GM19240 (cell line): ENCODE data around the gene INPP5D.
"Not testable (repeated sequence)": the region's sequence is repeated elsewhere in the genome, so short reads cannot be mapped to it uniquely, and the experiment has no call there.

Source experiments
- DNase-seq: peaks from one replicate; pipeline ENCODE4 v3.0.0; 2011; ENCODE audit warnings: low spot score; ENCODE audit not compliant: insufficient read length

Gene INPP5D

GRCh38 chr2:233059797-233060500 lies at the start of gene INPP5D:
INPP5D (plus strand) TSS chr2:233060342; CDS start chr2:233060479, 137 bp downstream.
- peak; percentile 60 for DNase-seq

GRCh38 chr2:233010569-233011267 lies 49.4 kb upstream of the INPP5D start:
- DNase-seq, result no peak

- DNase-seq, result no peak
These were observed 48.9 kb upstream of the INPP5D start for GRCh38 chr2:233011268-233011650.

GRCh38 chr2:233011702-233012131 lies 48.4 kb upstream of the INPP5D start:
- DNase-seq, result no peak

- DNase-seq, result no peak
These were observed 47.7 kb upstream of the INPP5D start for GRCh38 chr2:233012301-233012971.

GRCh38 chr2:233013027-233013461 lies 47.1 kb upstream of the INPP5D start, which contains the start of gene NGEF:
NGEF (minus strand) TSS chr2:233013256; CDS start chr2:232974890, 38,366 bp downstream.
- DNase-seq, result no peak

GRCh38 chr2:233013650-233014049 lies 46.5 kb upstream of the INPP5D start:
- no peak for DNase-seq

- DNase-seq, result no peak
These were observed 45.0 kb upstream of the INPP5D start for GRCh38 chr2:233015019-233015645.

- DNase-seq, result no peak
These were observed 42.2 kb upstream of the INPP5D start for GRCh38 chr2:233017947-233018346.

GRCh38 chr2:233019610-233020009 lies 40.5 kb upstream of the INPP5D start:
- DNase-seq, result not testable (repeated sequence)

- no peak for DNase-seq
These were observed 39.7 kb upstream of the INPP5D start for GRCh38 chr2:233020454-233020853.

- no peak for DNase-seq
These were observed 38.4 kb upstream of the INPP5D start for GRCh38 chr2:233021771-233022170.

- DNase-seq, result no peak
These were observed 37.6 kb upstream of the INPP5D start for GRCh38 chr2:233022561-233022960.

- no peak for DNase-seq
These were observed 37.0 kb upstream of the INPP5D start for GRCh38 chr2:233023007-233023760.

- no peak for DNase-seq
These were observed 36.3 kb upstream of the INPP5D start for GRCh38 chr2:233023761-233024410.

GRCh38 chr2:233025706-233026105 lies 34.4 kb upstream of the INPP5D start:
- DNase-seq, result no peak

- DNase-seq, result no peak
These were observed 33.8 kb upstream of the INPP5D start for GRCh38 chr2:233026198-233026813.

GRCh38 chr2:233029321-233029720 lies 30.8 kb upstream of the INPP5D start:
- no peak for DNase-seq

GRCh38 chr2:233031556-233032500 lies 28.3 kb upstream of the INPP5D start:
- DNase-seq, result no peak
